Upper lobe of left lung (tissue), 6 donors: ENCODE results near the gene HOXD10. TPM values are rescaled to one million over a fixed set of nuclear protein-coding genes. Genes with fewer than 3 reads are reported as not detected.

Source experiments
- ATAC-seq, 2 donors: fragments of 200-7000 bp; cut with Tn5 transposase; one replicate each; pipeline ENCODE4 v1.9.1; 2022; ENCODE audit warnings: mild to moderate bottlenecking in 2 of 2, moderate library complexity in 2 of 2; ENCODE audit not compliant: low FRiP score in 2 of 2
- DNase-seq, 2 donors: peaks; one replicate each; pipeline ENCODE4 v3.0.0-alpha.2; 2019 to 2020
- H3K27ac ChIP-seq, 4 donors: fragments of 200-600 bp; sonication (generic); one replicate each; pipeline ENCODE4 v1.5.1; 2016 to 2019
- H3K27me3 ChIP-seq, 4 donors: fragments of 200-600 bp; sonication (generic); one replicate each; pipeline ENCODE4 v1.5.1; 2017 to 2019
- H3K36me3 ChIP-seq, 4 donors: fragments of 200-600 bp; sonication (generic); one replicate each; pipeline ENCODE4 v1.5.1; 2016 to 2019
- H3K4me1 ChIP-seq, 4 donors: fragments of 200-600 bp; sonication (generic); one replicate each; pipeline ENCODE4 v1.5.1; 2018 to 2019
- H3K4me3 ChIP-seq, 4 donors: fragments of 200-600 bp; sonication (generic); one replicate each; pipeline ENCODE4 v1.5.1; 2017 to 2019; ENCODE audit warnings: mild to moderate bottlenecking in 2 of 4, moderate library complexity in 1 of 4
- H3K9me3 ChIP-seq, 4 donors: fragments of 200-600 bp; sonication (generic); one replicate each; pipeline ENCODE4 v1.5.1; 2018 to 2019
- EP300 ChIP-seq, 4 donors: sonication (generic); formaldehyde crosslinking; IDR thresholded peaks; one replicate each; pipeline ENCODE4 v1.5.1; 2017; ENCODE audit warnings: antibody characterized with exemption in 4 of 4, control low read depth in 2 of 4
- POLR2A ChIP-seq, 4 donors: fragments of 450-650 bp; IDR thresholded peaks; one replicate each; pipeline ENCODE4 v1.5.1; 2016 to 2017; ENCODE audit warnings: antibody characterized with exemption in 4 of 4, mild to moderate bottlenecking in 2 of 4
- POLR2AphosphoS5 ChIP-seq, 2 donors: sonication (generic); formaldehyde crosslinking; IDR thresholded peaks; one replicate each; pipeline ENCODE4 v1.5.1; 2017; ENCODE audit warnings: antibody characterized with exemption in 2 of 2
- WGBS, 2 donors: methylation state at CpG; one replicate each; pipeline ENCODE4 v1.1.5; 2017 to 2018; 5-methylcytosine and 5-hydroxymethylcytosine counted together
- total RNA-seq, 6 donors: library from RNA; depleted of rRNA in 4 of 6; stranded (reverse); fragments of >200 nt in 4 of 6; gene quantifications; one replicate each; pipeline versions ENCODE4 v1.1.0 to v1.2.1, GENCODE V29; 2016 to 2021
- TF ChIP-seq, protein P1 (sequence below), 6 experiments: fragments of 450-650 bp in 4 of 6; fragments of 200-600 bp in 2 of 6; sonication (generic) in 2 of 6; IDR thresholded peaks; one replicate each; pipeline ENCODE4 v1.5.1; 2016 to 2019; ENCODE audit warnings: antibody characterized with exemption in 6 of 6
- donor health status: DM: no; HTN: no; CAD: no; lungs with moderate emphysema.
- donor health status: DM: no; HTN: yes; CAD: no; lungs with severe emphysema.

Gene HOXD10
- total RNA-seq, 6 donors from 2014 or later, result 0.47 to 0.55 TPM; not detected in 4

DNA sequence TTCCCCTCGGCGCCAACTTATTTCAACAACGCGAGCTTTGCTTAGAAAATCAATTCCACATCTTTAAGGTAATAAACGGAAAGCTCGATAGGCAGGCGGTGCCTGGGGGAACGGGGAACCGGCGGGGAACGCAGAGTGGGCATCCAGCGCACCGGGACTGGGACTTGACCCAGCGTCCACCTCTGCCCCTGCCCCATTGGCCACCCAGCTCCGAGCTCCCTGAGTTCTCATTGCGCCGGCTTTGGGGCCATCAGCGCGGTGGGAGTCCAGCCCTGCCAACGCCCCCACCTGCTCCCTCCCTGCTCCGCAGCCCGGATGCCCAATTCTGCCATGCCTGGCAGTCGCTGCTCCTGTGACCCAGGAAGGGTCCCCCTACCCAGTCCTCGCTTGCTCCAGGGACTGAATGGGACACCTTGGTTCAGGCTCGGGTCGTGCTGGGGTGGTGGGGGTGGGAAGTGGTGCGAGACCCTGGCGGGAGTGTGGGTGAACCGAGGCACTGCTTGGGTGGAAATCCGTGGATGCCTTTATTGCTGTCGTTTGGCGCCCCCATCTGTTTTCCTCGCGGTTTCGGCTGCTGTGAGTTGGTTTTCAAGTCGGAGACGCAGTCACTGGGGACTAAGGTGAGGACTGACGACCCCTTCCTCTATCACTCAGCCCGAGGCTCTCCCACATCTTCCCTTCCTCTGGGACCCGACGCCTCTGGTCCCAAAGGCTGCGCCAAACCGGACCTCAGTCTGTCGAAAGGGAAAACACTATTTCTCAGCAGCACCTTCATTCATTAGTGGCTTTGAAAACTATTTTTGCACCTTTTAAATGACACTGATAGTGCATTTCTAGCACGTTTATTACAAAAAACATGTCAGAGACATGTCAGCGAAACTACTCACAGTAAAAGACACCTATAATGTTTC, 30.5 kb upstream of the HOXD10 start:
- H3K36me3 ChIP-seq, result no peaks in the 10 kb centered on the region
- DNase-seq (peak in 1 of 2 donors; percentile 56), ATAC-seq (no peak)
- no peak overlapping the region for H3K27ac ChIP-seq
- peaks cover 8 to 45% (median 13%) of the 10 kb centered on the region in 4 donors for H3K4me1 ChIP-seq
- H3K4me3 ChIP-seq, result no peak overlapping the region
- WGBS, 2 donors, result 2 to 5% methylated on average over 29 to 46 of the region's 46 CpGs
- H3K27me3 ChIP-seq, result peaks cover 0 to 92% (median 65%) of the 10 kb centered on the region in 4 donors
- no peak for TF ChIP-seq POLR2AphosphoS5 (IDR thresholded peaks at IDR 0.05)
- TF ChIP-seq POLR2A (IDR thresholded peaks at IDR 0.05), result no peak
- TF ChIP-seq, protein P1, sequence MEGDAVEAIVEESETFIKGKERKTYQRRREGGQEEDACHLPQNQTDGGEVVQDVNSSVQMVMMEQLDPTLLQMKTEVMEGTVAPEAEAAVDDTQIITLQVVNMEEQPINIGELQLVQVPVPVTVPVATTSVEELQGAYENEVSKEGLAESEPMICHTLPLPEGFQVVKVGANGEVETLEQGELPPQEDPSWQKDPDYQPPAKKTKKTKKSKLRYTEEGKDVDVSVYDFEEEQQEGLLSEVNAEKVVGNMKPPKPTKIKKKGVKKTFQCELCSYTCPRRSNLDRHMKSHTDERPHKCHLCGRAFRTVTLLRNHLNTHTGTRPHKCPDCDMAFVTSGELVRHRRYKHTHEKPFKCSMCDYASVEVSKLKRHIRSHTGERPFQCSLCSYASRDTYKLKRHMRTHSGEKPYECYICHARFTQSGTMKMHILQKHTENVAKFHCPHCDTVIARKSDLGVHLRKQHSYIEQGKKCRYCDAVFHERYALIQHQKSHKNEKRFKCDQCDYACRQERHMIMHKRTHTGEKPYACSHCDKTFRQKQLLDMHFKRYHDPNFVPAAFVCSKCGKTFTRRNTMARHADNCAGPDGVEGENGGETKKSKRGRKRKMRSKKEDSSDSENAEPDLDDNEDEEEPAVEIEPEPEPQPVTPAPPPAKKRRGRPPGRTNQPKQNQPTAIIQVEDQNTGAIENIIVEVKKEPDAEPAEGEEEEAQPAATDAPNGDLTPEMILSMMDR (IDR thresholded peaks at IDR 0.05), result peak in 1 of 6 experiments; percentile 8
- TF ChIP-seq EP300 (IDR thresholded peaks at IDR 0.05), result no peak
- H3K9me3 ChIP-seq, result peaks cover 0 to 17% (median 5%) of the 10 kb centered on the region in 4 donors

DNA sequence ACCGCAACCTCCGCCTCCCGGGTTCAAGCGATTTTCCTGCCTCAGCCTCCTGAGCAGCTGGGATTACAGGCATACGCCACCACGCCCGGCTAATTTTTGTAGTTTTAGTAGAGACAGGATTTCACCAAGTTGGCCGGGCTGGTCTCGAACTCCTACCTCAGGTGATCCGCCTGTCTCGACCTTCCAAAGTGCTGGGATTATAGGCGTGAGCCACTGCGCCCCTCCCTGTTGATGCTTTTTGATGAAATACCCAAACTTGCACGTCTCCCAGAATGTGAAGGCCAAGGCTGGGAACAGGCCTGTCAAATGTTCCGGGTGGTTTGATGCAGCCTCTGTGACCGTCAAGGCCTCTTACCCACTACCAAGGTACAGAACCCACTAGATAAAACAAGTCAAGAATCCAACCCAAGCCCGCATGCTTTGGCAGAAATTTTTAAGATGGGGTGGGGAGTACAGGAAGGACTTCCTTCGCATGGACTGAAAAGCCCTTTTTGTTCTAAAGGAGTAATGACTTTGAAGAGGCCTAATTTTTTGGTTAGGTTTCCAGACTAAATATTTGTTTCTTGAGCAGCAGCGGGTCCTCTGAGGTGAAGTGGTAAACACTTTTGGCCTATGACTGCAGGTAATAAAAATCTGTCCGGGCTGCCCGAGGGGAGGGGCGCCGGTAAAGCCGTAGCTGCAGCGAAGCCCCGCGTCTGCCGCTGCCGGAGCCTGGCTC, 29.1 kb upstream of the HOXD10 start:
- peaks cover 0 to 8% (median 2%) of the 10 kb centered on the region in 4 donors for H3K9me3 ChIP-seq
- H3K4me3 ChIP-seq, result peak overlapping the region in 1 of 4 donors; percentile 15
- H3K36me3 ChIP-seq, result no peaks in the 10 kb centered on the region
- peaks cover 0 to 92% (median 61%) of the 10 kb centered on the region in 4 donors for H3K27me3 ChIP-seq
- TF ChIP-seq, protein P1 (IDR thresholded peaks at IDR 0.05), result no peak
- TF ChIP-seq POLR2A (IDR thresholded peaks at IDR 0.05) (no peak), POLR2AphosphoS5 (IDR thresholded peaks at IDR 0.05) (no peak), EP300 (IDR thresholded peaks at IDR 0.05) (no peak)
- WGBS, 2 donors, result 24 to 26% methylated on average over 23 to 29 of the region's 29 CpGs
- ATAC-seq (no peak), DNase-seq (peak in 1 of 2 donors; percentile 78)
- H3K27ac ChIP-seq, result no peak overlapping the region
- peaks cover 14 to 47% (median 14%) of the 10 kb centered on the region in 4 donors for H3K4me1 ChIP-seq

DNA sequence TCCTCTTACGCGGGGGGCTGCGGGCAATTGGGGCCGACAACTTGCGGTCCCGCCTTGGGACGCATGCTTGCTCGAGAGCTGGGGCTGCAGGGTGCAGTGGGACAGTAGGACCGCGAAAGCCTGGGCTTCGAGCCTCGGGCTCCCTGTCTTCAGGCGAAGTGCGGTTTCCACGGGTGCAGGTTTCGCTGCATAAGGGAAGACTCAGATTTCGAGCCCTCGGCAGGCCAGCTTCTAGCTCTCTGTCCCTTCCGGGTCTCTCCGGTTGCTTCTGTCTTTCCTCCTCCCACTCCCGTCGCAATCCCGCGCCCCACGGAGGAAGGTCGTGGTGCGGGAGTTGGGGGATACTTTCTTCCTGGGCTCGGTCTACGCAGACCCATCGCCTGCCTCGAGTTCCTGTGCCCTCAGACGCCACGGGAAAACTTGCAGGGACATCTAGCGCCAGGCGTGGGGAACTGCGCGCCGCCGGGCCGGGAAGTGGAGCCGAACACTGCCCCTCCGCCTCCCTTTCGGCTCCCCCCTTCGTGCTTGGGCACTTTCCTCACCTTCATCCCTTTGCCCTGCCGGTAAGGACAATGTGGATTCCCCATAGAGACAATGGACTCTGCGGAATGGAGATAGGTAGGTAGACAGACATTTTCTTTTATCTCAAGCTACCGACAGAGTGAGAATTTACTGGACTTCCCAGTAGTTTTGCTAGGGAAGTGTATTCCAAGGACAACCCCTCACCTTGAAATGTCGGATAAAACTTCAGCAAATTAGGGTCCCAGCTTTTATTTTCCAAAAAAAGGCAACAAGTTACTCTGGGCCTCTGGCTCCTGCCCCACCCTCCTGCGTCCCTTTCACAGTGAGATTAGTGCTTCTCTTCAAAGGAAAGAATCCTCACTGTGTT, 28.3 kb upstream of the HOXD10 start:
- no peak overlapping the region for H3K27ac ChIP-seq
- WGBS, 2 donors, result 8 to 9% methylated on average over 19 to 49 of the region's 49 CpGs
- peaks cover 17 to 50% (median 20%) of the 10 kb centered on the region in 4 donors for H3K4me1 ChIP-seq
- peaks cover 0 to 7% (median 0%) of the 10 kb centered on the region in 4 donors for H3K9me3 ChIP-seq
- ATAC-seq (peak; percentile 44 to 82), DNase-seq (peak in 1 of 2 donors; percentile 91)
- H3K36me3 ChIP-seq, result no peaks in the 10 kb centered on the region
- no peak for TF ChIP-seq POLR2AphosphoS5 (IDR thresholded peaks at IDR 0.05)
- TF ChIP-seq, protein P1 (IDR thresholded peaks at IDR 0.05), result peak; percentile 12 to 63 (median 58)
- peaks cover 0 to 92% (median 62%) of the 10 kb centered on the region in 4 donors for H3K27me3 ChIP-seq
- H3K4me3 ChIP-seq, result peak overlapping the region in 2 of 4 donors; percentile 4 to 15
